Motor neuron (in vitro differentiated cells): ENCODE data around the gene SLC19A1. TPM values are rescaled to one million over a fixed set of nuclear protein-coding genes. Genes with fewer than 3 reads are reported as not detected.

ENCODE experiments used
- ATAC-seq, 8 experiments: fragments of 200-7000 bp; cut with Tn5 transposase; replicated peaks in 6 of 8; 2 replicates each; pipeline ENCODE4 v1.8.0; 2021; ENCODE audit warnings: mild to moderate bottlenecking in 8 of 8, moderate library complexity in 8 of 8
- H3K27ac ChIP-seq, 2 donors: fragments of 250-450 bp; sonication (Bioruptor Pico); 2 replicates each; pipeline ENCODE4 v1.9.0; 2021; ENCODE audit warnings: antibody characterized with exemption in 2 of 2, mild to moderate bottlenecking in 2 of 2, moderate library complexity in 1 of 2
- H3K4me1 ChIP-seq, 2 donors: fragments of 250-450 bp; sonication (Bioruptor Pico); replicated peaks in 1 of 2; 2 replicates each; pipeline ENCODE4 v1.6.1; 2021; ENCODE audit warnings: antibody characterized with exemption in 2 of 2, mild to moderate bottlenecking in 2 of 2, moderate library complexity in 1 of 2
- H3K4me3 ChIP-seq, 5 donors: fragments of 250-450 bp; sonication (Bioruptor Pico); 2 replicates each; pipeline ENCODE4 v1.9.0; 2021; ENCODE audit warnings: antibody characterized with exemption in 5 of 5, mild to moderate bottlenecking in 5 of 5, moderate library complexity in 4 of 5
- WGBS, 10 experiments: fragments of 450-650 bp; shearing (Covaris generic); methylation state at CpG; one replicate each; pipeline ENCODE4 v1.0.0; 2022; 5-methylcytosine and 5-hydroxymethylcytosine counted together
- in situ Hi-C, 9 experiments: fragments of 400-800 bp; cut with MboI; loops; one replicate each; pipeline ENCODE4 v1.15.0; 2021; ENCODE audit warnings: low sequenced_read_pairs in 9 of 9, low pct_unique_long_range_greater_than_20kb in 2 of 9; ENCODE audit not compliant: unreplicated experiment in 9 of 9
- total RNA-seq, 8 experiments: library from RNA; unstranded; fragments of 300-600 nt; gene quantifications; 2 replicates each; pipeline versions ENCODE4 v1.2.3 to v1.2.4, GENCODE V29; 2022

Gene SLC19A1
- total RNA-seq, 8 experiments from 2014 or later = 4.0 to 40.5 (median 8.2) TPM

GRCh38 chr21:45552696-45553391, 10.6 kb upstream of the SLC19A1 start:
- Histone ChIP-seq H3K27ac (no peak overlapping the region), H3K4me3 (peak overlapping the region in 1 of 5 donors; percentile 8), H3K4me1 (peaks cover 15 to 22% of the 10 kb centered on the region in 2 donors)
- ATAC-seq = no peak
- in situ Hi-C loops = loop anchor here in 8 of 9 experiments (25.0 kb wide), 2 partner anchors 259 to 284 kb away; no protein-coding TSS in a partner anchor
- WGBS, 10 experiments = 73 to 90% (median 80%) methylated on average over 1 to 5 of the region's 29 CpGs; no CpG with 5 or more reads in 4 of the 10 experiments

- 0 to 94% (median 70%) methylated on average over 1 to 9 of the region's 35 CpGs; no CpG with 5 or more reads in 4 of the 10 experiments for WGBS, 10 experiments
- ATAC-seq = peak in 3 of 8 experiments; percentile 41 to 57 (median 54)
- Histone ChIP-seq H3K27ac (no peak overlapping the region), H3K4me3 (no peak overlapping the region), H3K4me1 (peaks cover 15 to 21% of the 10 kb centered on the region in 2 donors)
- in situ Hi-C loops = loop anchor here in 8 of 9 experiments (25.0 kb wide), 2 partner anchors 260 to 285 kb away; no protein-coding TSS in a partner anchor
Observed at GRCh38 chr21:45551783-45552695, 9.8 kb upstream of the SLC19A1 start.

- peak in 3 of 8 experiments; percentile 27 to 48 (median 31) for ATAC-seq
- Histone ChIP-seq H3K4me1 (peaks cover 11 to 14% of the 10 kb centered on the region in 2 donors), H3K4me3 (no peak overlapping the region), H3K27ac (no peak overlapping the region)
- WGBS, 10 experiments = 0 to 92% (median 74%) methylated on average over 2 to 8 of the region's 8 CpGs
- in situ Hi-C loops = loop anchor here in 8 of 9 experiments (25.0 kb wide), 2 partner anchors 261 to 286 kb away; no protein-coding TSS in a partner anchor
Observed at GRCh38 chr21:45551316-45551715, 9.1 kb upstream of the SLC19A1 start.

GRCh38 chr21:45550522-45551210, 8.4 kb upstream of the SLC19A1 start:
- peak in 3 of 8 experiments; percentile 6 to 14 (median 10) for ATAC-seq
- in situ Hi-C loops = loop anchor here in 8 of 9 experiments (25.0 kb wide), 2 partner anchors 262 to 287 kb away; no protein-coding TSS in a partner anchor
- H3K4me1 ChIP-seq = peaks cover 9 to 12% of the 10 kb centered on the region in 2 donors
- H3K27ac ChIP-seq = no peak overlapping the region
- 0 to 89% (median 48%) methylated on average over 1 to 9 of the region's 17 CpGs; no CpG with 5 or more reads in 1 of the 10 experiments for WGBS, 10 experiments
- H3K4me3 ChIP-seq = no peak overlapping the region

- in situ Hi-C loops = loop anchor here (10.0 to 25.0 kb wide), 3 partner anchors 262 to 287 kb away; no protein-coding TSS in a partner anchor
- Histone ChIP-seq H3K4me1 (peaks cover 9 to 12% of the 10 kb centered on the region in 2 donors), H3K4me3 (no peak overlapping the region), H3K27ac (no peak overlapping the region)
- 36 to 88% (median 69%) methylated on average over 1 to 3 of the region's 15 CpGs; no CpG with 5 or more reads in 4 of the 10 experiments for WGBS, 10 experiments
- ATAC-seq = no peak
Observed at GRCh38 chr21:45549626-45550463, 7.6 kb upstream of the SLC19A1 start.

- in situ Hi-C loops = loop anchor here in 1 of 9 experiments (10.0 kb wide), 1 partner anchor 266 kb away; no protein-coding TSS in a partner anchor
- ATAC-seq = peak in 4 of 8 experiments; percentile 14 to 44 (median 38)
- H3K27ac ChIP-seq = no peak overlapping the region
- H3K4me3 ChIP-seq = no peak overlapping the region
- WGBS, 10 experiments = 53 to 100% (median 79%) methylated on average over 2 to 7 of the region's 9 CpGs; no CpG with 5 or more reads in 3 of the 10 experiments
- peaks cover 8 to 9% of the 10 kb centered on the region in 2 donors for H3K4me1 ChIP-seq
Observed at GRCh38 chr21:45548711-45549491, 6.7 kb upstream of the SLC19A1 start.

- in situ Hi-C loops = loop anchor here in 1 of 9 experiments (10.0 kb wide), 1 partner anchor 267 kb away; no protein-coding TSS in a partner anchor
- no peak overlapping the region for H3K4me3 ChIP-seq
- no peak for ATAC-seq
- peaks cover 15 to 16% of the 10 kb centered on the region in 2 donors for H3K4me1 ChIP-seq
- 74 to 100% (median 100%) methylated on average over 1 to 3 of the region's 3 CpGs; no CpG with 5 or more reads in 3 of the 10 experiments for WGBS, 10 experiments
- no peak overlapping the region for H3K27ac ChIP-seq
Observed at GRCh38 chr21:45547545-45547900, 5.3 kb upstream of the SLC19A1 start.

- Histone ChIP-seq H3K4me1 (peaks cover 15 to 17% of the 10 kb centered on the region in 2 donors), H3K27ac (no peak overlapping the region), H3K4me3 (no peak overlapping the region)
- in situ Hi-C loops = loop anchor here in 1 of 9 experiments (10.0 kb wide), 1 partner anchor 268 kb away; no protein-coding TSS in a partner anchor
- ATAC-seq = no peak
- WGBS, 10 experiments = 67 to 97% (median 82%) methylated on average over 5 to 16 of the region's 16 CpGs
Observed at GRCh38 chr21:45546636-45547544, 4.7 kb upstream of the SLC19A1 start.

- Histone ChIP-seq H3K4me1 (peaks cover 20 to 24% of the 10 kb centered on the region in 2 donors), H3K27ac (no peak overlapping the region), H3K4me3 (no peak overlapping the region)
- in situ Hi-C loops = loop anchor here in 1 of 9 experiments (10.0 kb wide), 1 partner anchor 269 kb away; no protein-coding TSS in a partner anchor
- 50 to 100% (median 86%) methylated on average over 1 to 8 of the region's 22 CpGs; no CpG with 5 or more reads in 5 of the 10 experiments for WGBS, 10 experiments
- no peak for ATAC-seq
Observed at GRCh38 chr21:45545691-45546531, 3.7 kb upstream of the SLC19A1 start.
